GM23248 (cell line): ENCODE data around the gene PROCA1.

Source experiments
- EZH2 ChIP-seq: fragments of 200-600 bp; sonication (generic); IDR thresholded peaks from 2 replicates; pipeline ENCODE4 v1.6.1; 2018; ENCODE audit warnings: antibody characterized with exemption, mild to moderate bottlenecking; ENCODE audit not compliant: insufficient read depth, poor library complexity, severe bottlenecking
- EZH2phosphoT487 ChIP-seq: fragments of 200-600 bp; sonication (generic); IDR thresholded peaks from 2 replicates; pipeline ENCODE4 v1.6.1; 2018; ENCODE audit warnings: antibody characterized with exemption, moderate library complexity, mild to moderate bottlenecking, low read depth; ENCODE audit not compliant: insufficient read depth

- TF ChIP-seq EZH2: no peak
- TF ChIP-seq EZH2phosphoT487: no peak
Measured at GRCh38 chr17:28665994-28666393, 45.7 kb downstream of the PROCA1 start.
